K562 (cell line): ENCODE data around the gene ELOVL7. TPM values are rescaled to one million over a fixed set of nuclear protein-coding genes. Genes with fewer than 3 reads are reported as not detected.

ENCODE experiments used
- ATAC-seq: fragments of 200-7000 bp; cut with Tn5 transposase; 3 replicates; pipeline ENCODE4 v1.9.1; 2020; ENCODE audit warnings: moderate library complexity
- BruUV-seq: library from RNA; stranded (reverse); fragments of 400-500 nt; replicated peaks from 2 replicates; lab custom pipeline; 2021; lab: Mats Ljungman, UMichigan
- CTCF ChIA-PET: fragments of 300-600 bp; formaldehyde crosslinking; extraction: SDS; loops from one replicate; lab custom pipeline; 2021; ENCODE audit warnings: low intra/inter-chr PET ratio; lab: Yijun Ruan, JAX
- POLR2A ChIA-PET: fragments of 300-600, 350-650 bp; sonication (Branson Sonifier 250); formaldehyde crosslinking; extraction: SDS; loops from one replicate; lab custom pipeline; 2021; ENCODE audit warnings: antibody characterized with exemption, inconsistent platforms; lab: Yijun Ruan, JAX
- DNase-seq, 4 experiments: peaks; one replicate each; pipeline versions ENCODE4 v3.0.0 to v3.0.0-alpha.2; 2011 to 2018; ENCODE audit warnings: low spot score in 3 of 4, mixed read lengths in 3 of 4; ENCODE audit errors: extremely low read depth in 1 of 4
- FAIRE-seq: peaks from 2 replicates; lab custom pipeline; 2011; peaks lifted over from hg19 to GRCh38; lab: Jason Lieb, UNC
- H2AFZ ChIP-seq: 2 replicates; pipeline ENCODE4 v1.6.0; 2011; ENCODE audit warnings: low read depth, low read length, control low read depth, inconsistent platforms
- H3K27ac ChIP-seq: fragments of 200-600 bp; 3 replicates; pipeline ENCODE4 v1.8.0; 2011; ENCODE audit warnings: low read depth, mild to moderate bottlenecking, control low read depth, inconsistent platforms, low read length, moderate library complexity, mixed read lengths; ENCODE audit errors: extremely low read depth
- H3K27me3 ChIP-seq, 2 experiments: fragments of 300-600 bp in 1 of 2; 2 replicates in 1 of 2; 3 replicates in 1 of 2; pipeline versions ENCODE4 v1.6.0 to v1.8.0; 2011; ENCODE audit warnings: inconsistent platforms in 2 of 2, low read length in 2 of 2, mild to moderate bottlenecking in 1 of 2, mixed read lengths in 1 of 2, moderate library complexity in 1 of 2; ENCODE audit not compliant: control insufficient read depth in 2 of 2, insufficient read depth in 2 of 2
- H3K36me3 ChIP-seq: fragments of 300-600 bp; 3 replicates; pipeline ENCODE4 v1.8.0; 2011; ENCODE audit warnings: mild to moderate bottlenecking, low read length, inconsistent platforms; ENCODE audit not compliant: control insufficient read depth, insufficient read depth
- H3K4me1 ChIP-seq, 2 experiments: fragments of 200-600 bp in 1 of 2; replicated peaks in 1 of 2; 2 replicates in 1 of 2; 3 replicates in 1 of 2; pipeline versions ENCODE4 v1.5.1 to v1.8.0; 2011; ENCODE audit warnings: inconsistent platforms in 2 of 2, low read length in 2 of 2, mild to moderate bottlenecking in 1 of 2, mixed read lengths in 1 of 2, moderate library complexity in 1 of 2; ENCODE audit not compliant: control insufficient read depth in 2 of 2, insufficient read depth in 2 of 2
- H3K4me2 ChIP-seq: 2 replicates; pipeline ENCODE4 v1.6.1; 2011; ENCODE audit warnings: low read length, control low read depth, inconsistent platforms, mixed read lengths; ENCODE audit not compliant: insufficient read depth
- H3K4me3 ChIP-seq: fragments of 200-600 bp; sonication (generic), shearing (Covaris generic); 2 replicates; pipeline ENCODE4 v1.5.1; 2016; ENCODE audit warnings: control low read depth, inconsistent platforms
- H3K79me2 ChIP-seq: fragments of 200-600 bp; 3 replicates; pipeline ENCODE4 v1.8.0; 2011; ENCODE audit warnings: low read length, inconsistent platforms; ENCODE audit not compliant: control insufficient read depth, insufficient read depth
- H3K9ac ChIP-seq, 2 experiments: 2 replicates each; pipeline versions ENCODE4 v1.6.0 to v1.6.1; 2011; ENCODE audit warnings: low read depth in 2 of 2, low read length in 2 of 2, control low read depth in 1 of 2, inconsistent platforms in 1 of 2, mild to moderate bottlenecking in 1 of 2, mixed read lengths in 1 of 2; ENCODE audit not compliant: insufficient read depth in 1 of 2
- H3K9me1 ChIP-seq: one replicate; pipeline ENCODE4 v1.6.0; 2011; ENCODE audit warnings: inconsistent platforms, mild to moderate bottlenecking, low read length, moderate library complexity; ENCODE audit not compliant: control insufficient read depth, insufficient read depth
- H3K9me3 ChIP-seq: replicated peaks from 2 replicates; pipeline ENCODE4 v1.5.1; 2011; ENCODE audit warnings: low read depth, low read length, inconsistent platforms; ENCODE audit not compliant: control insufficient read depth, insufficient read depth
- H4K20me1 ChIP-seq: replicated peaks from 2 replicates; pipeline ENCODE4 v1.6.1; 2011; ENCODE audit warnings: low read length, inconsistent platforms, mixed read lengths; ENCODE audit not compliant: control insufficient read depth, insufficient read depth
- HDGF ChIP-seq: fragments of 450-650 bp; IDR thresholded peaks from 2 replicates; pipeline ENCODE4 v1.6.1; 2016
- MBD2 ChIP-seq: sonication (generic); IDR thresholded peaks from 2 replicates; pipeline ENCODE4 v1.6.1; 2016; ENCODE audit warnings: low read depth, borderline replicate concordance
- NCOA6 ChIP-seq: fragments of 450-650 bp; IDR thresholded peaks from 2 replicates; pipeline ENCODE4 v1.6.1; 2017; ENCODE audit warnings: mild to moderate bottlenecking
- NFATC3 ChIP-seq: fragments of 450-650 bp; IDR thresholded peaks from 2 replicates; pipeline ENCODE4 v1.6.1; 2017; ENCODE audit warnings: mild to moderate bottlenecking
- POLR2G ChIP-seq: fragments of 200-400 bp; formaldehyde crosslinking; IDR thresholded peaks from 2 replicates; pipeline ENCODE4 v1.6.1; 2017; ENCODE audit warnings: low read depth, mild to moderate bottlenecking, antibody characterized with exemption, low read length, moderate library complexity
- SIRT6 ChIP-seq: IDR thresholded peaks from one replicate; pipeline ENCODE4 v1.6.1; 2012; ENCODE audit warnings: low read depth, mild to moderate bottlenecking, control low read depth, inconsistent platforms, low read length, moderate library complexity
- SRSF9 ChIP-seq: fragments of 200-400 bp; formaldehyde crosslinking; IDR thresholded peaks from 2 replicates; pipeline ENCODE4 v1.6.1; 2017; ENCODE audit warnings: low read depth, low read length, borderline replicate concordance
- ZNF551 ChIP-seq: fragments of 250-450 bp; sonication (Bioruptor Pico); IDR thresholded peaks from 2 replicates; pipeline ENCODE4 v1.5.0; 2021; ENCODE audit warnings: mild to moderate bottlenecking, moderate library complexity
- WGBS: fragments of 100-300 bp; shearing (Covaris generic); methylation state at CpG from one replicate; pipeline ENCODE4 v1.1.6; 2016; ENCODE audit warnings: low coverage, mixed read lengths; ENCODE audit not compliant: insufficient coverage; ENCODE audit errors: missing lambda C conversion rate; 5-methylcytosine and 5-hydroxymethylcytosine counted together
- in situ Hi-C: fragments of 300-500 bp; cut with MboI; formaldehyde crosslinking; loops from 4 replicates; pipeline ENCODE4 v1.15.0; 2018; ENCODE audit warnings: inconsistent platforms, mixed read lengths
- intact Hi-C: fragments of 100-400 bp; cut with micrococcal nuclease; formaldehyde crosslinking; loops from 2 replicates; pipeline ENCODE4 v1.14.2; 2022
- polyA plus RNA-seq, 8 experiments: library from polyadenylated mRNA; depleted of rRNA in 4 of 8; stranded (reverse) in 5 of 8; unstranded in 3 of 8; fragments of >200 nt; fragmentation: Nextera tagmentation in 2 of 8; fragmentation: Illumina TruSeq in 1 of 8; extraction: Ambion mirVana in 2 of 8; extraction: Trizol in 1 of 8; gene quantifications; 2 replicates each; pipeline versions ENCODE4 v1.2.1 to v1.2.3, GENCODE V29; 2011 to 2014; ENCODE audit warnings: inconsistent platforms in 1 of 8, missing spikeins in 1 of 8
- total RNA-seq, 7 experiments: library from RNA; depleted of rRNA in 6 of 7; stranded (reverse); fragments of >200 nt in 6 of 7; fragmentation: Illumina TruSeq in 2 of 7; extraction: Trizol in 2 of 7; gene quantifications; 2 replicates each; pipeline versions ENCODE4 v1.2.1 to v1.2.3, GENCODE V29; 2011 to 2021; ENCODE audit warnings: low replicate concordance in 1 of 7

The ELOVL7 gene
- total and polyA plus RNA-seq, 9 of the 15 experiments (the other 6 are each of a cell fraction or from before 2014, with no cell fraction given) = 4.5 to 12.3 (median 6.9) TPM

DNA sequence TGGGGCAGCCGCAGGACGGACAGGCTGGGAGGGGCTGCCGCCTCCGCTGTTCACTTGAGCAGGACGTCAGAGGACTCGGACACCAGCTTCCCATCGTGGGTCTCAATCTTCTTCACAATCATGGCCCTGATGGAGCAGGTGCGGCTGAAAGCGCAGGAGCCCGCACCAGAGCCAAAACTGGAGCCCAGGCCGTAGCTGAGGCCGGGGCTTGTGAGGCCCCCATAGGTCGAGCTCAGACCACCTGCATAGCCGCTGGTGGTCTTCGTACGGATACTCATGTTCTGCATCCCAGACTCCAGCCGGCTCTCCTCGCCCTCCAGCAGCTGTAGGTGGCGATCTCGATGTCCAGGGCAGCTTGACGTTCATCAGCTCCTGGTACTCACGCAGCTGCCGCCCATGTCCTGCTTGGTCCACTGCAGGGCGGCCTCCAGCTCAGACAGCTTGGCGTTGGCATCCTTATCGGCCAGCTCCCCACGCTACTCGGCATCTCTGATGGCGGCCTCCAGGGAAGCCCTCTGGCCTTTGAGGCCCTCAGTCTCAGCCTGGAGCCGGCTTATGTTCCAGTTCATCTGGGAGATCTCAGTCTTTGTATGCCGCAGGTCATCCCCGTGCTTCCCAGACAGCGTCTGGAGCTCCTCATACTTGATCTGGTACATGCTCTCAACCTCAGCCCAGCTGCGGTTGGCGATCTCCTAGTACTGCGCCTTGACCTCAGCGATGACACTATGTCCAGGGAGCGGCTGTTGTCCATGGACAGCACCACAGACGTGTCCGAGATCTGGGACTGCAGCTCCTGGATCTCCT is 100.4 kb downstream of the ELOVL7 start:
- POLR2A ChIA-PET = interaction anchor here (0.9 kb wide), 1 partner anchor 20 kb away, joined by 3 read pairs; no protein-coding TSS in a partner anchor
- no TSS peak for BruUV-seq
- Histone ChIP-seq H3K9ac (no peak overlapping the region), H3K9me3 (no peaks in the 10 kb centered on the region; the same call in 1 of the 2 replicates), H3K27me3 (peaks cover 0 to 18% of the 10 kb centered on the region in 2 experiments; a peak in 2 of 5 replicates), H3K4me2 (no peak overlapping the region), H3K4me3 (no peak overlapping the region), H3K36me3 (no peaks in the 10 kb centered on the region), H3K4me1 (peaks cover 0 to 7% of the 10 kb centered on the region in 2 experiments; a peak in 1 of 5 replicates), H3K27ac (no peak overlapping the region), H4K20me1 (no peaks in the 10 kb centered on the region), H2AFZ (no peak overlapping the region)
- 14% methylated on average over 34 of the region's 40 CpGs for WGBS
- FAIRE-seq = no peak
- no peak for DNase-seq
- ATAC-seq = no peak
- in situ Hi-C loops = no loop called here
- TF ChIP-seq POLR2G = peak; percentile 43; the same call in 1 of the 2 replicates
- TF ChIP-seq SIRT6 = no peak
- TF ChIP-seq MBD2 = no peak
- no peak for TF ChIP-seq HDGF
- no peak for TF ChIP-seq NCOA6
- no peak for TF ChIP-seq ZNF551 (CRISPR knock-in tag)
- no peak for TF ChIP-seq NFATC3
- TF ChIP-seq SRSF9 = no peak
- TF ChIP-seq, all 486 proteins: peak for 1
- CTCF ChIA-PET = no interaction called here
- intact Hi-C loops = no loop called here
- no peaks in the 10 kb centered on the region for H3K9me1 ChIP-seq
- H3K79me2 ChIP-seq = no peaks in the 10 kb centered on the region
